H9 (cell line): ENCODE measurements around the gene HLA-DRB1. TPM values are rescaled to one million over a fixed set of nuclear protein-coding genes. Genes with fewer than 3 reads are reported as not detected.

ENCODE experiments used
- DNase-seq: peaks from one replicate; pipeline ENCODE4 v3.0.0-alpha.2; 2017
- H2AFZ ChIP-seq: one replicate; pipeline ENCODE4 v1.6.1; 2013; ENCODE audit warnings: mild to moderate bottlenecking, low read length, control low read depth, moderate library complexity
- H2AK5ac ChIP-seq: 2 replicates; pipeline ENCODE4 v1.6.1; 2013; ENCODE audit warnings: low read length, control low read depth, mixed read lengths; ENCODE audit not compliant: insufficient read length
- H2BK120ac ChIP-seq: one replicate; pipeline ENCODE4 v1.6.1; 2013; ENCODE audit warnings: low read depth, mild to moderate bottlenecking, low read length, control low read depth, inconsistent platforms; ENCODE audit not compliant: poor library complexity, severe bottlenecking
- H2BK12ac ChIP-seq: 2 replicates; pipeline ENCODE4 v1.6.1; 2013; ENCODE audit warnings: low read length, control low read depth, mixed read lengths, low read depth; ENCODE audit not compliant: insufficient read length
- H2BK15ac ChIP-seq: 2 replicates; pipeline ENCODE4 v1.6.1; 2013; ENCODE audit warnings: low read depth, low read length, control low read depth
- H2BK20ac ChIP-seq: one replicate; pipeline ENCODE4 v1.6.1; 2013; ENCODE audit warnings: low read depth, mild to moderate bottlenecking, low read length, control low read depth, inconsistent platforms; ENCODE audit not compliant: poor library complexity, severe bottlenecking
- H2BK5ac ChIP-seq: 2 replicates; pipeline ENCODE4 v1.6.1; 2013; ENCODE audit warnings: low read length, control low read depth, mixed read lengths; ENCODE audit not compliant: insufficient read length
- H3K14ac ChIP-seq: 2 replicates; pipeline ENCODE4 v1.6.1; 2013; ENCODE audit warnings: low read length, control low read depth; ENCODE audit not compliant: insufficient read depth
- H3K18ac ChIP-seq: 2 replicates; pipeline ENCODE4 v1.6.1; 2013; ENCODE audit warnings: low read depth, mild to moderate bottlenecking, mixed read lengths, low read length, control low read depth; ENCODE audit not compliant: insufficient read length
- H3K23ac ChIP-seq: 2 replicates; pipeline ENCODE4 v1.6.1; 2013; ENCODE audit warnings: low read length, control low read depth, mixed read lengths, low read depth; ENCODE audit not compliant: insufficient read length
- H3K23me2 ChIP-seq: 2 replicates; pipeline ENCODE4 v1.6.1; 2013; ENCODE audit warnings: low read depth, mild to moderate bottlenecking, mixed read lengths, low read length, control low read depth; ENCODE audit not compliant: insufficient read length, poor library complexity, severe bottlenecking
- H3K27ac ChIP-seq: 2 replicates; pipeline ENCODE4 v1.5.1; 2013; ENCODE audit warnings: low read length, control low read depth, mixed read lengths, low read depth; ENCODE audit not compliant: insufficient read length
- H3K27me3 ChIP-seq: 2 replicates; pipeline ENCODE4 v1.6.1; 2013; ENCODE audit warnings: low read length, control low read depth, inconsistent platforms; ENCODE audit not compliant: insufficient read depth
- H3K4ac ChIP-seq: 2 replicates; pipeline ENCODE4 v1.6.1; 2013; ENCODE audit warnings: low read depth, mild to moderate bottlenecking, control low read depth, inconsistent platforms, low read length, moderate library complexity
- H3K4me1 ChIP-seq: 2 replicates; pipeline ENCODE4 v1.6.1; 2013; ENCODE audit warnings: low read length, control low read depth, inconsistent platforms; ENCODE audit not compliant: insufficient read depth
- H3K4me2 ChIP-seq: 2 replicates; pipeline ENCODE4 v1.6.1; 2013; ENCODE audit warnings: low read length, control low read depth, mixed read lengths; ENCODE audit not compliant: insufficient read length, insufficient read depth
- H3K56ac ChIP-seq: 2 replicates; pipeline ENCODE4 v1.6.1; 2013; ENCODE audit warnings: low read depth, mild to moderate bottlenecking, mixed read lengths, low read length, control low read depth; ENCODE audit not compliant: insufficient read length
- H3K79me1 ChIP-seq: 2 replicates; pipeline ENCODE4 v1.6.1; 2013; ENCODE audit warnings: low read depth, mild to moderate bottlenecking, moderate library complexity, low read length, control low read depth, inconsistent platforms; ENCODE audit not compliant: insufficient read depth, poor library complexity, severe bottlenecking
- H3K79me2 ChIP-seq: 2 replicates; pipeline ENCODE4 v1.6.1; 2013; ENCODE audit warnings: low read length, control low read depth, inconsistent platforms; ENCODE audit not compliant: insufficient read depth
- H3K9ac ChIP-seq: 2 replicates; pipeline ENCODE4 v1.6.1; 2013; ENCODE audit warnings: low read length, control low read depth, mixed read lengths; ENCODE audit not compliant: insufficient read length; ENCODE audit errors: extremely low read depth
- H3K9me3 ChIP-seq: one replicate; pipeline ENCODE4 v1.6.1; 2013; ENCODE audit warnings: low read depth, low read length, inconsistent platforms; ENCODE audit not compliant: control insufficient read depth
- H3T11ph ChIP-seq: one replicate; pipeline ENCODE4 v1.6.1; 2013; ENCODE audit warnings: mild to moderate bottlenecking, low read length, control low read depth, inconsistent platforms
- H4K20me1 ChIP-seq: one replicate; pipeline ENCODE4 v1.6.1; 2013; ENCODE audit not compliant: control insufficient read depth, insufficient read length, insufficient read depth
- H4K5ac ChIP-seq: 2 replicates; pipeline ENCODE4 v1.6.1; 2013; ENCODE audit warnings: low read depth, mild to moderate bottlenecking, mixed read lengths, low read length, control low read depth; ENCODE audit not compliant: insufficient read length
- H4K8ac ChIP-seq: replicated peaks from 2 replicates; pipeline ENCODE4 v1.6.1; 2013; ENCODE audit warnings: low read length, control low read depth, mixed read lengths, low read depth; ENCODE audit not compliant: insufficient read length
- H4K91ac ChIP-seq: 2 replicates; pipeline ENCODE4 v1.6.1; 2013; ENCODE audit warnings: low read depth, mild to moderate bottlenecking, moderate library complexity, mixed read lengths, low read length, control low read depth; ENCODE audit not compliant: insufficient read length
- H3K27ac Mint-ChIP-seq, 3 experiments: 2 replicates in 2 of 3; 3 replicates in 1 of 3; pipeline ENCODE4 v1.8.0; 2020 to 2021; ENCODE audit warnings: mixed read lengths in 3 of 3, mild to moderate bottlenecking in 1 of 3, moderate library complexity in 1 of 3
- H3K27me3 Mint-ChIP-seq: 2 replicates; pipeline ENCODE4 v1.8.0; 2021; ENCODE audit warnings: low read depth, mild to moderate bottlenecking, moderate library complexity, mixed read lengths
- H3K36me3 Mint-ChIP-seq, 3 experiments: 2 replicates in 2 of 3; 3 replicates in 1 of 3; pipeline ENCODE4 v1.8.0; 2020 to 2021; ENCODE audit warnings: low read depth in 3 of 3, mixed read lengths in 3 of 3; ENCODE audit not compliant: insufficient read depth in 1 of 3
- H3K4me1 Mint-ChIP-seq, 2 experiments: 2 replicates each; pipeline ENCODE4 v1.8.0; 2020; ENCODE audit warnings: mixed read lengths in 2 of 2
- H3K4me3 Mint-ChIP-seq, 2 experiments: 2 replicates in 1 of 2; 3 replicates in 1 of 2; pipeline ENCODE4 v1.8.0; 2020 to 2021; ENCODE audit warnings: mild to moderate bottlenecking in 2 of 2, mixed read lengths in 2 of 2, moderate library complexity in 1 of 2
- H3K9me3 Mint-ChIP-seq, 2 experiments: 2 replicates in 1 of 2; 3 replicates in 1 of 2; pipeline ENCODE4 v1.8.0; 2020; ENCODE audit warnings: mild to moderate bottlenecking in 2 of 2, mixed read lengths in 2 of 2, moderate library complexity in 1 of 2
- CTCF ChIP-seq: fragments of 200-600 bp; sonication (generic); conservative IDR thresholded peaks from 3 replicates; pipeline ENCODE4 v1.8.0; 2021; ENCODE audit warnings: antibody characterized with exemption, mild to moderate bottlenecking
- WGBS: extraction: QIAGEN DNeasy Blood & Tissue Kit; methylation state at CpG from one replicate; pipeline ENCODE4 v1.1.7; 2013; ENCODE audit warnings: missing lambda C conversion rate, low lambda C conversion rate, mixed read lengths; ENCODE audit not compliant: insufficient read length; ENCODE audit errors: extremely low coverage; 5-methylcytosine and 5-hydroxymethylcytosine counted together
- total RNA-seq: library from RNA; stranded (reverse); gene quantifications from 2 replicates; pipeline ENCODE4 v1.2.1, GENCODE V29; 2021

The HLA-DRB1 gene
- total RNA-seq, 1 experiment from 2014 or later: 25.9 TPM

- Histone ChIP-seq H3K9me3 (no peaks in the 10 kb centered on the region), H2AFZ (no peak overlapping the region)
- H3K4me3 Mint-ChIP-seq: no peak overlapping the region
Measured at GRCh38 chr6:32603888-32604287, 14.2 kb upstream of the HLA-DRB1 start.

More at GRCh38 chr6:32603888-32604287, 14.2 kb upstream of the HLA-DRB1 start:
- Histone ChIP-seq H3K27ac (no peak overlapping the region), H2BK20ac (no peak overlapping the region), H3K56ac (no peak overlapping the region), H3K9ac (no peak overlapping the region), H3K4me1 (no peaks in the 10 kb centered on the region), H2BK15ac (no peak overlapping the region), H2BK12ac (no peak overlapping the region), H3K23me2 (no peaks in the 10 kb centered on the region), H4K5ac (no peak overlapping the region), H3K79me1 (no peaks in the 10 kb centered on the region), H3K23ac (no peak overlapping the region), H3K18ac (no peak overlapping the region), H3K14ac (no peak overlapping the region), H2BK5ac (no peak overlapping the region), H4K20me1 (no peaks in the 10 kb centered on the region), H3T11ph (no peak overlapping the region), H2BK120ac (no peak overlapping the region), H3K4ac (no peak overlapping the region), H4K91ac (no peak overlapping the region), H4K8ac (no peak overlapping the region), H2AK5ac (no peak overlapping the region), H3K79me2 (no peaks in the 10 kb centered on the region), H3K4me2 (no peak overlapping the region), H3K27me3 (no peaks in the 10 kb centered on the region)
- no CpG with 5 or more reads among the region's 3 CpGs for WGBS
- no peak for TF ChIP-seq CTCF
- H3K27ac Mint-ChIP-seq: no peak overlapping the region
- 0 out of 2 replicates have a peak, but pooled peaks cover 2% of the 10 kb centered on the region for H3K27me3 Mint-ChIP-seq
- DNase-seq: no peak
- peaks cover 12 to 16% of the 10 kb centered on the region in 2 experiments for H3K9me3 Mint-ChIP-seq
- 0 out of 4 replicates have a peak, but pooled peaks cover 0 to 4% of the 10 kb centered on the region in 2 experiments for H3K4me1 Mint-ChIP-seq
- H3K36me3 Mint-ChIP-seq: peaks cover 0 to 7% (median 0%) of the 10 kb centered on the region in 3 experiments; a peak in 1 of 7 replicates
